Measurements from ENCODE around the gene DUT.

Gene DUT

DNA sequence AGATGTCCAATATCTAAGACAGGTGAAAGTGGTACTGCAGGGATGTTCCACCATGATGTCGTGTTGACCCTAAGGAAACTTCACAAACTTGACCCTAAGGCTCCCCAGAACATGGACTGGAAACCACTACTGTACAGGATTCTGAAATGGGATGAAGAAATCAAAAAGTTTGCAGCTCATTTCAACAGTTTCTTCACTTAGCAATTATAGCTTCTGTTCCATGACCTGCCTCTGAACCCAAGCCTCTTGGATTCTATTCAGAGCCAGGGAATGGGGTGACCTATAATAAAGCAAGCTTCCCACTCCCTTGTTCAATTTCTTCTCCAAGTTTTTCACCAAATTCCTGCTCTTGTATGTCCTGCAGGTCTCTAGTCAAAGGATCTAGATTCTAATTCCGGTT is 40.7 kb downstream of the DUT start:
- Histone ChIP-seq H3K36me3 (ENCODE audit: low read length) (no peaks in the 10 kb centered on the region), H2AFZ (ENCODE audit: low read depth, low read length, severe bottlenecking) (no peak overlapping the region), H3K9me2 (replicated peaks; ENCODE audit: insufficient read depth, low read length) (no peaks in the 10 kb centered on the region), H3F3A (ENCODE audit: insufficient read depth) (no peaks in the 10 kb centered on the region), H3K4me3 (ENCODE audit: insufficient read depth, low read length, poor library complexity, severe bottlenecking) (no peak overlapping the region), H3K9ac (ENCODE audit: low read length) (no peak overlapping the region), H3K79me2 (ENCODE audit: insufficient read depth, low read length) (no peaks in the 10 kb centered on the region), H3K27me3 (ENCODE audit: low read length) (no peaks in the 10 kb centered on the region), H3K9me3 (ENCODE audit: insufficient read depth, low read length) (no peaks in the 10 kb centered on the region), H4K20me1 (ENCODE audit: low read depth, low read length) (no peaks in the 10 kb centered on the region), H3K4me2 (ENCODE audit: low read depth, low read length, poor library complexity, severe bottlenecking) (no peak overlapping the region), H3K27ac (ENCODE audit: low read depth, low read length) (no peak overlapping the region)
- TF ChIP-seq, protein P1, sequence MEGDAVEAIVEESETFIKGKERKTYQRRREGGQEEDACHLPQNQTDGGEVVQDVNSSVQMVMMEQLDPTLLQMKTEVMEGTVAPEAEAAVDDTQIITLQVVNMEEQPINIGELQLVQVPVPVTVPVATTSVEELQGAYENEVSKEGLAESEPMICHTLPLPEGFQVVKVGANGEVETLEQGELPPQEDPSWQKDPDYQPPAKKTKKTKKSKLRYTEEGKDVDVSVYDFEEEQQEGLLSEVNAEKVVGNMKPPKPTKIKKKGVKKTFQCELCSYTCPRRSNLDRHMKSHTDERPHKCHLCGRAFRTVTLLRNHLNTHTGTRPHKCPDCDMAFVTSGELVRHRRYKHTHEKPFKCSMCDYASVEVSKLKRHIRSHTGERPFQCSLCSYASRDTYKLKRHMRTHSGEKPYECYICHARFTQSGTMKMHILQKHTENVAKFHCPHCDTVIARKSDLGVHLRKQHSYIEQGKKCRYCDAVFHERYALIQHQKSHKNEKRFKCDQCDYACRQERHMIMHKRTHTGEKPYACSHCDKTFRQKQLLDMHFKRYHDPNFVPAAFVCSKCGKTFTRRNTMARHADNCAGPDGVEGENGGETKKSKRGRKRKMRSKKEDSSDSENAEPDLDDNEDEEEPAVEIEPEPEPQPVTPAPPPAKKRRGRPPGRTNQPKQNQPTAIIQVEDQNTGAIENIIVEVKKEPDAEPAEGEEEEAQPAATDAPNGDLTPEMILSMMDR (IDR thresholded peaks at IDR 0.05; ENCODE audit: insufficient read depth, low read length, poor library complexity, severe bottlenecking), result no peak
- no peak for TF ChIP-seq EZH2phosphoT487 (conservative IDR thresholded peaks at IDR 0.05; ENCODE audit: low read length)

DNA sequence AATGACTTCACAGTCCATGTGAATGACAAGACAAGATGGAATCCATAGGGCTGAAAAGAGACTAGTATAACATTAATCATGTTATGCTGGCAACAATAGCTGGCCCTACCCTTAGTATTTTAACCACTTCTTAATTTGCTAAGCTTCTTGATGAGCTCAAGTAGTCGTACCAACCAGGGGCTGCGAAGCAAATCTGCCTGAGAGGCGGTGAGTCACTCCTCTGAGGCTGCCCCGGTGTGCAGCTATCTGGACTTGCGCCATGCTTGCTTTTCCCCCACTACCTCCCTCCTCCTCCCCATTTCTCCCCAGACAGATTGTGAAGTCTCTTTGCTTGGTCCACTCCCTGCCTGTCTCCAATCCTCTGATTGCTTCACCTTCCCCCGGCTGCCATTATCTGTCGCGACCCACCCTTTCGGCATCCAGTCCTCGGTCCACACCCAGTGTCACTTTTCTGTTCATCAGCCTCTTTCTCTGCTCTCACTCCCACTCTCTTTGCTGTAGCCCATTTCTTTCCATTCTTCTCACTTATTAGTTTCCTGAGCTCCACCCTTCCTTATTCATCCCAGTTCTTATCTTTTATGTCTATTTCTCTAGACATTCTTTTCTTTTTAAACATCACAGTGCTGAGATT is 42.7 kb downstream of the DUT start:
- Histone ChIP-seq H3K27ac (ENCODE audit: low read depth, low read length) (no peak overlapping the region), H3K79me2 (ENCODE audit: insufficient read depth, low read length) (no peaks in the 10 kb centered on the region), H3K9me3 (ENCODE audit: insufficient read depth, low read length) (no peaks in the 10 kb centered on the region), H2AFZ (ENCODE audit: low read depth, low read length, severe bottlenecking) (no peak overlapping the region), H3K9ac (ENCODE audit: low read length) (no peak overlapping the region), H3K9me2 (replicated peaks; ENCODE audit: insufficient read depth, low read length) (no peaks in the 10 kb centered on the region), H3F3A (ENCODE audit: insufficient read depth) (no peaks in the 10 kb centered on the region), H3K4me2 (ENCODE audit: low read depth, low read length, poor library complexity, severe bottlenecking) (no peak overlapping the region), H3K36me3 (ENCODE audit: low read length) (no peaks in the 10 kb centered on the region), H4K20me1 (ENCODE audit: low read depth, low read length) (no peaks in the 10 kb centered on the region), H3K27me3 (ENCODE audit: low read length) (no peaks in the 10 kb centered on the region), H3K4me3 (ENCODE audit: insufficient read depth, low read length, poor library complexity, severe bottlenecking) (no peak overlapping the region)
- TF ChIP-seq EZH2phosphoT487 (conservative IDR thresholded peaks at IDR 0.05; ENCODE audit: low read length), result no peak
- TF ChIP-seq, protein P1 (IDR thresholded peaks at IDR 0.05; ENCODE audit: insufficient read depth, low read length, poor library complexity, severe bottlenecking), result no peak

DNA sequence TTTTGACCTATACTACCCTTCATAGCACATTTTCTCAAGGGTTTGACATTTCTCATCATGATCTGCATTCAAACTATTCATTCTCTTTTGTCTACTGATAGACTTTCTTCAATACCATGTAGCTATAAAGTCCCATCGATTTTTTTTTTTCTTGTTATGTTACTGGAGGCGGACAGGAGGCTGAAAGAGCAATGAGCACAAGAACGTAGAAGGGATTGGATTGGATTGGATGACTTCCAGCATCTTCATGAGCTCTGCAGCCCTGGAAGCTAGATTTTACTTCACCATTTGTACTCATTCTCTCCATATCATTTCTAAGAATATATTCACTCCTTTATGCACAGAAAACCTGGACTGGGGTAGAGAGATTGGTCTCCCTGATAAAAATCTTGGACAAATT is 43.2 kb downstream of the DUT start:
- Histone ChIP-seq H3K9ac (ENCODE audit: low read length) (no peak overlapping the region), H4K20me1 (ENCODE audit: low read depth, low read length) (no peaks in the 10 kb centered on the region), H3K4me3 (ENCODE audit: insufficient read depth, low read length, poor library complexity, severe bottlenecking) (no peak overlapping the region), H3K9me2 (replicated peaks; ENCODE audit: insufficient read depth, low read length) (no peaks in the 10 kb centered on the region), H3K79me2 (ENCODE audit: insufficient read depth, low read length) (no peaks in the 10 kb centered on the region), H3K4me2 (ENCODE audit: low read depth, low read length, poor library complexity, severe bottlenecking) (no peak overlapping the region), H3K27me3 (ENCODE audit: low read length) (no peaks in the 10 kb centered on the region), H3F3A (ENCODE audit: insufficient read depth) (no peaks in the 10 kb centered on the region), H3K27ac (ENCODE audit: low read depth, low read length) (no peak overlapping the region), H2AFZ (ENCODE audit: low read depth, low read length, severe bottlenecking) (no peak overlapping the region), H3K9me3 (ENCODE audit: insufficient read depth, low read length) (no peaks in the 10 kb centered on the region), H3K36me3 (ENCODE audit: low read length) (no peaks in the 10 kb centered on the region)
- TF ChIP-seq, protein P1 (IDR thresholded peaks at IDR 0.05; ENCODE audit: insufficient read depth, low read length, poor library complexity, severe bottlenecking), result no peak
- TF ChIP-seq EZH2phosphoT487 (conservative IDR thresholded peaks at IDR 0.05; ENCODE audit: low read length), result no peak
